ENCODE measurements around the gene GALNT1. TPM values are rescaled to one million over a fixed set of nuclear protein-coding genes. Genes with fewer than 3 reads are reported as not detected.

Gene GALNT1
- total RNA-seq, 1 experiment from 2014 or later: 77.9 TPM

DNA sequence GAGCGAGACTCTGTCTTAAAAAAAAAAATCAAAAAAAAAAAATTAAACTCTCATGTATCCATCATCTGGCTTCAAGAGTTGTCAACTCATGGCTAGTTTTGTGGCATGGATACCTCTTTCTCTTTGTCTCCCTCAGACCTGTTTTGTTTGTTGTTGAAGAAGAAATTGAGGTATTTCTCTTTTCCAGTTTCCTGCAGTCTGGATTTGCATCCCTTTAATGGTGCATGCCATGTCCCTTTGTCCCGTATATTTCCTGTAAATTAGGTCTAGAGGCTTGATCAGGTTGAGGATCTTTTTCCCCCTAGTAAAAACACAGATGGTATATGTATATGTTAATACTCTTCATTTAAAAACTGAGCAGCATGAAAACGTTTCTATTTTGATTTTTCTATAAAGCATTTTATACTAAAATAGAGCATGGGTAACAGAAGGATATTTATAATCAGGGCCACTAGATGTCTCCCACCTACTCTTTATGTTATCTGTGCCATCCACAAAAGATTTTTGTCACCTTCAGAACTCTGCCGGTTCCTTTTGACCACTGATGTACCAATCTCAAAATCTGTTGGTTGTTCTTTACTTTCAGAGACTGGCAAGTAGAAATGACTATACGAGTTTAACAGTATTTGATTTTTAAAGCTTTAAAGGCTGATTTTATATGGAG lies 80.1 kb downstream of the GALNT1 start:
- no peak overlapping the region for H2BK15ac ChIP-seq (ENCODE audit: low read depth, low read length)
- WGBS (ENCODE audit: extremely low coverage, insufficient read length, low lambda C conversion rate): no CpG with 5 or more reads among the region's 5 CpGs
- no peak overlapping the region for H2AK5ac ChIP-seq (ENCODE audit: insufficient read length, low read length)
- H3K79me2 ChIP-seq (ENCODE audit: insufficient read depth, low read length): no peaks in the 10 kb centered on the region
- no peaks in the 10 kb centered on the region for H3K23me2 ChIP-seq (ENCODE audit: insufficient read length, low read depth, low read length, poor library complexity, severe bottlenecking)
- no peaks in the 10 kb centered on the region for H3K79me1 ChIP-seq (ENCODE audit: insufficient read depth, low read depth, low read length, poor library complexity, severe bottlenecking)
- no peak overlapping the region for H4K8ac ChIP-seq (replicated peaks; ENCODE audit: insufficient read length, low read depth, low read length)
- no peak overlapping the region for H3K14ac ChIP-seq (ENCODE audit: insufficient read depth, low read length)
- peak; percentile 54; the same call in 2 of the 3 replicates for TF ChIP-seq CTCF (conservative IDR thresholded peaks at IDR 0.05)
- no peaks in the 10 kb centered on the region for H4K20me1 ChIP-seq (ENCODE audit: control insufficient read depth, insufficient read depth, insufficient read length)
- no peak overlapping the region for H2BK20ac ChIP-seq (ENCODE audit: low read depth, low read length, poor library complexity, severe bottlenecking)
- no peak overlapping the region for H3T11ph ChIP-seq (ENCODE audit: low read length)
- no peak overlapping the region for H4K91ac ChIP-seq (ENCODE audit: insufficient read length, low read depth, low read length)
- H3K4me1 ChIP-seq (ENCODE audit: insufficient read depth, low read length): no peaks in the 10 kb centered on the region; the same call in 1 of the 2 replicates
- Mint-ChIP-seq H3K36me3 (ENCODE audit: insufficient read depth in 1 of 3, low read depth in 3 of 3) (peaks cover 16 to 23% (median 22%) of the 10 kb centered on the region in 3 experiments), H3K27me3 (ENCODE audit: low read depth) (no peaks in the 10 kb centered on the region), H3K4me1 (peaks cover 32 to 34% of the 10 kb centered on the region in 2 experiments), H3K4me3 (no peak overlapping the region; a peak in 1 of 5 replicates), H3K9me3 (no peaks in the 10 kb centered on the region), H3K27ac (peak overlapping the region; percentile 1 to 68 (median 23); a peak in 3 of 7 replicates)
- no peak overlapping the region for H2AFZ ChIP-seq (ENCODE audit: low read length)
- H3K18ac ChIP-seq (ENCODE audit: insufficient read length, low read depth, low read length): no peak overlapping the region
- H2BK12ac ChIP-seq (ENCODE audit: insufficient read length, low read depth, low read length): no peak overlapping the region
- H4K5ac ChIP-seq (ENCODE audit: insufficient read length, low read depth, low read length): no peak overlapping the region
- H3K27me3 ChIP-seq (ENCODE audit: insufficient read depth, low read length): no peaks in the 10 kb centered on the region
- H3K9me3 ChIP-seq (ENCODE audit: control insufficient read depth, low read depth, low read length): no peaks in the 10 kb centered on the region
- no peak overlapping the region for H3K4me2 ChIP-seq (ENCODE audit: insufficient read depth, insufficient read length, low read length)
- H3K23ac ChIP-seq (ENCODE audit: insufficient read length, low read depth, low read length): no peak overlapping the region
- H2BK5ac ChIP-seq (ENCODE audit: insufficient read length, low read length): no peak overlapping the region
- H2BK120ac ChIP-seq (ENCODE audit: low read depth, low read length, poor library complexity, severe bottlenecking): no peak overlapping the region
- no peak overlapping the region for H3K9ac ChIP-seq (ENCODE audit: extremely low read depth, insufficient read length, low read length)
- H3K4ac ChIP-seq (ENCODE audit: low read depth, low read length): no peak overlapping the region
- H3K56ac ChIP-seq (ENCODE audit: insufficient read length, low read depth, low read length): no peak overlapping the region
- no peak for DNase-seq
- H3K27ac ChIP-seq (ENCODE audit: insufficient read length, low read depth, low read length): no peak overlapping the region
